B cell (primary cell): ENCODE measurements around the gene SLC9A9. TPM values are rescaled to one million over a fixed set of nuclear protein-coding genes. Genes with fewer than 3 reads are reported as not detected.

ENCODE experiments used
- ATAC-seq: fragments of 200-7000 bp; cut with Tn5 transposase; one replicate; pipeline ENCODE4 v1.10.0; 2021; ENCODE audit warnings: low read depth, mild to moderate bottlenecking, moderate number of reproducible peaks, moderate library complexity
- CTCF ChIA-PET: fragments of 350-600 bp; sonication (Branson Sonifier 250); formaldehyde crosslinking; loops from one replicate; lab custom pipeline; 2021; ENCODE audit warnings: antibody characterized with exemption, inconsistent platforms; lab: Charles Lee
- POLR2A ChIA-PET: fragments of 350-600 bp; sonication (Branson Sonifier 250); formaldehyde crosslinking; loops from one replicate; lab custom pipeline; 2021; ENCODE audit warnings: antibody characterized with exemption; lab: Charles Lee
- DNase-seq: peaks from one replicate; pipeline ENCODE4 v3.0.0; 2013
- H2AFZ ChIP-seq: 2 replicates; pipeline ENCODE4 v1.6.1; 2012; ENCODE audit warnings: mild to moderate bottlenecking, low read depth, low read length; ENCODE audit not compliant: insufficient read depth, poor library complexity, severe bottlenecking
- H3K27ac ChIP-seq, 2 donors: 1 replicate in 1 of 2; 2 replicates in 1 of 2; pipeline ENCODE4 v1.5.1; 2012 to 2013; ENCODE audit warnings: low read length in 2 of 2, mild to moderate bottlenecking in 2 of 2, moderate library complexity in 1 of 2
- H3K27me3 ChIP-seq, 4 experiments: fragments of 200-600 bp in 1 of 4; sonication (generic) in 1 of 4; replicated peaks in 1 of 4; 1 replicate in 2 of 4; 2 replicates in 2 of 4; pipeline versions ENCODE4 v1.6.1 to v1.7.0; 2013 to 2016; ENCODE audit warnings: low read length in 3 of 4, mild to moderate bottlenecking in 2 of 4, mixed read lengths in 1 of 4, moderate library complexity in 1 of 4; ENCODE audit not compliant: insufficient read depth in 4 of 4, control insufficient read depth in 3 of 4; ENCODE audit errors: control extremely low read depth in 1 of 4
- H3K36me3 ChIP-seq, 2 experiments: replicated peaks in 1 of 2; 1 replicate in 1 of 2; 2 replicates in 1 of 2; pipeline versions ENCODE4 v1.6.1 to v1.7.1; 2013; ENCODE audit warnings: low read length in 1 of 2; ENCODE audit not compliant: insufficient read depth in 2 of 2, control insufficient read depth in 1 of 2; ENCODE audit errors: control extremely low read depth in 1 of 2, extremely low read depth in 1 of 2
- H3K4me1 ChIP-seq, 2 donors: fragments of 200-600 bp in 1 of 2; sonication (generic) in 1 of 2; 1 replicate in 1 of 2; 2 replicates in 1 of 2; pipeline versions ENCODE4 v1.5.1 to v1.6.1; 2013 to 2017; ENCODE audit warnings: low read length in 2 of 2; ENCODE audit not compliant: control insufficient read depth in 2 of 2, insufficient read depth in 2 of 2
- H3K4me2 ChIP-seq: replicated peaks from 2 replicates; pipeline ENCODE3; 2012; ENCODE audit warnings: mild to moderate bottlenecking, low read depth, low read length; ENCODE audit not compliant: poor library complexity, severe bottlenecking
- H3K4me3 ChIP-seq, 5 experiments: fragments of 200-600 bp in 1 of 5; sonication (generic) in 1 of 5; 1 replicate in 3 of 5; 2 replicates in 2 of 5; pipeline versions ENCODE4 v1.5.1 to v1.7.0; 2011 to 2016; ENCODE audit warnings: low read length in 4 of 5, mild to moderate bottlenecking in 4 of 5, low read depth in 2 of 5, control low read depth in 1 of 5, moderate library complexity in 1 of 5; ENCODE audit not compliant: insufficient read depth in 1 of 5; ENCODE audit errors: control extremely low read depth in 1 of 5, extremely low read depth in 1 of 5
- H3K79me2 ChIP-seq: fragments of 200-600 bp; sonication (generic); one replicate; pipeline ENCODE4 v1.6.0; 2016; ENCODE audit warnings: low read length; ENCODE audit not compliant: control insufficient read depth, insufficient read depth
- H3K9ac ChIP-seq: fragments of 200-600 bp; sonication (generic); 2 replicates; pipeline ENCODE4 v1.6.1; 2017; ENCODE audit warnings: mild to moderate bottlenecking, low read length, moderate library complexity
- H3K9me3 ChIP-seq, 3 donors: one replicate each; pipeline versions ENCODE4 v1.6.1 to v1.7.1; 2013; ENCODE audit warnings: low read length in 2 of 3; ENCODE audit not compliant: control insufficient read depth in 2 of 3, insufficient read depth in 1 of 3; ENCODE audit errors: control extremely low read depth in 1 of 3
- H4K20me1 ChIP-seq: 2 replicates; pipeline ENCODE4 v1.6.0; 2012; ENCODE audit warnings: mild to moderate bottlenecking, low read length; ENCODE audit not compliant: insufficient read depth, control insufficient read depth, poor library complexity, severe bottlenecking
- H3K27ac Mint-ChIP-seq: one replicate; pipeline ENCODE4 v1.8.0; 2021; ENCODE audit warnings: mixed read lengths
- H3K27me3 Mint-ChIP-seq: one replicate; pipeline ENCODE4 v1.8.0; 2021; ENCODE audit warnings: mixed read lengths
- H3K4me1 Mint-ChIP-seq: one replicate; pipeline ENCODE4 v1.8.0; 2021; ENCODE audit warnings: mixed read lengths
- H3K4me3 Mint-ChIP-seq: one replicate; pipeline ENCODE4 v1.8.0; 2021; ENCODE audit warnings: mixed read lengths
- H3K9me3 Mint-ChIP-seq: one replicate; pipeline ENCODE4 v1.8.0; 2022; ENCODE audit warnings: mixed read lengths; ENCODE audit not compliant: insufficient read depth
- CTCF ChIP-seq: fragments of 200-600 bp; IDR thresholded peaks from one replicate; pipeline ENCODE4 v1.8.0; 2022; ENCODE audit warnings: antibody characterized with exemption, mild to moderate bottlenecking
- EZH2 ChIP-seq: IDR thresholded peaks from 2 replicates; pipeline ENCODE4 v1.6.1; 2012; ENCODE audit warnings: borderline replicate concordance, low read depth, mild to moderate bottlenecking, moderate library complexity, low read length; ENCODE audit not compliant: insufficient read depth, poor library complexity, severe bottlenecking
- WGBS: methylation state at CpG from one replicate; pipeline ENCODE4 v1.1.5; 2013; ENCODE audit warnings: missing lambda C conversion rate; ENCODE audit not compliant: insufficient coverage; 5-methylcytosine and 5-hydroxymethylcytosine counted together
- intact Hi-C: fragments of 100-400 bp; cut with micrococcal nuclease; formaldehyde crosslinking; loops from one replicate; pipeline ENCODE4 v1.10.0; 2022
- polyA plus RNA-seq: library from polyadenylated mRNA; depleted of rRNA; stranded (reverse); fragments of >200 nt; gene quantifications from 2 replicates; pipeline ENCODE4 v1.2.3, GENCODE V29; 2012
- total RNA-seq, 2 donors: library from RNA; stranded (reverse); fragments of 120-200 nt in 1 of 2; gene quantifications; 1 replicate in 1 of 2; 2 replicates in 1 of 2; pipeline versions ENCODE4 v1.2.3 to v1.2.4, GENCODE V29; 2013 to 2022

The SLC9A9 gene
- total and polyA plus RNA-seq, 2 donors (not counting 1 experiment from before 2014, with no cell fraction given): 7.7 to 17.3 TPM

GRCh38 chr3:143298886-143299535 lies 549.3 kb downstream of the SLC9A9 start:
- H3K4me2 ChIP-seq: peak overlapping the region; percentile 11
- no peaks in the 10 kb centered on the region for H3K27me3 ChIP-seq
- Mint-ChIP-seq H3K9me3 (no peaks in the 10 kb centered on the region), H3K4me3 (no peak overlapping the region), H3K27ac (peak overlapping the region; percentile 33), H3K27me3 (no peaks in the 10 kb centered on the region), H3K4me1 (peaks cover 27% of the 10 kb centered on the region)
- ATAC-seq (no peak), DNase-seq (peak; percentile 11)
- H3K9ac ChIP-seq: no peak overlapping the region
- TF ChIP-seq EZH2: no peak
- no peaks in the 10 kb centered on the region for H4K20me1 ChIP-seq
- 100% methylated on average over 1 of the region's 5 CpGs for whole genome bisulfite sequencing
- peaks cover 10 to 24% of the 10 kb centered on the region in 2 donors for H3K4me1 ChIP-seq
- POLR2A ChIA-PET: interaction anchor here (0.7 kb wide), 1 partner anchor 367 kb away, joined by 3 read pairs; no protein-coding TSS in a partner anchor
- intact Hi-C loops: no loop called here
- H3K36me3 ChIP-seq: no peaks in the 10 kb centered on the region
- H3K27ac ChIP-seq: peak overlapping the region in 1 of 2 donors; percentile 25
- no peaks in the 10 kb centered on the region for H3K79me2 ChIP-seq
- no peak overlapping the region for H2AFZ ChIP-seq
- no peak overlapping the region for H3K4me3 ChIP-seq
- CTCF ChIA-PET: no interaction called here
- H3K9me3 ChIP-seq: no peaks in the 10 kb centered on the region

GRCh38 chr3:143298380-143298779 lies 549.9 kb downstream of the SLC9A9 start:
- no peaks in the 10 kb centered on the region for H3K79me2 ChIP-seq
- H4K20me1 ChIP-seq: no peaks in the 10 kb centered on the region
- Mint-ChIP-seq H3K9me3 (no peaks in the 10 kb centered on the region), H3K4me3 (no peak overlapping the region), H3K4me1 (peaks cover 28% of the 10 kb centered on the region), H3K27ac (no peak overlapping the region), H3K27me3 (no peaks in the 10 kb centered on the region)
- H3K4me1 ChIP-seq: peaks cover 10 to 24% of the 10 kb centered on the region in 2 donors
- TF ChIP-seq EZH2 (no peak), CTCF (no peak)
- H3K4me3 ChIP-seq: no peak overlapping the region
- H3K9ac ChIP-seq: no peak overlapping the region
- peak overlapping the region; percentile 11 for H3K4me2 ChIP-seq
- POLR2A ChIA-PET: no interaction called here
- no peak for ATAC-seq
- H2AFZ ChIP-seq: no peak overlapping the region
- intact Hi-C loops: no loop called here
- H3K27me3 ChIP-seq: no peaks in the 10 kb centered on the region
- H3K36me3 ChIP-seq: no peaks in the 10 kb centered on the region
- DNase-seq: no peak
- no peaks in the 10 kb centered on the region for H3K9me3 ChIP-seq
- CTCF ChIA-PET: no interaction called here
- H3K27ac ChIP-seq: no peak overlapping the region
